ENCODE data around the gene C1S.

DNA sequence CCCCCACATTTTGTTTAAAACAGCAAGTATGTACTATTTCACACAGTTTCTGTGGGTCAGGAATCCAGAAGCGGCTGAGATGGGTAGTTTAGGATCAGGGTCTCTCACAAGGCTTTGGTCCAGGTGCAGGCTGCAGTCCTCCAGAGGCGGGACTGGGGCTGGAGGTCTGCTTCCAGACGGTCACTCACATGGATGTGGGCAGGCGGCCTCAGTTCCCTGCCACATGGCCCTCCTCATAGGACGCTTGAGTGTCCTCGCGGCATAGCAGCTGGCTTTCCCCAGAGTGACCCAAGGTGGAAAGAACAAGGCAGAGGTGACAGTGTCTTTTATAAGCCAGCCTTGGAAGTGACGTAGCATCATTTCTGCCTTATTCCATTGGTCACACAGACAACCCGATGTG is 56.4 kb downstream of the C1S start:
- TF ChIP-seq, protein P1, sequence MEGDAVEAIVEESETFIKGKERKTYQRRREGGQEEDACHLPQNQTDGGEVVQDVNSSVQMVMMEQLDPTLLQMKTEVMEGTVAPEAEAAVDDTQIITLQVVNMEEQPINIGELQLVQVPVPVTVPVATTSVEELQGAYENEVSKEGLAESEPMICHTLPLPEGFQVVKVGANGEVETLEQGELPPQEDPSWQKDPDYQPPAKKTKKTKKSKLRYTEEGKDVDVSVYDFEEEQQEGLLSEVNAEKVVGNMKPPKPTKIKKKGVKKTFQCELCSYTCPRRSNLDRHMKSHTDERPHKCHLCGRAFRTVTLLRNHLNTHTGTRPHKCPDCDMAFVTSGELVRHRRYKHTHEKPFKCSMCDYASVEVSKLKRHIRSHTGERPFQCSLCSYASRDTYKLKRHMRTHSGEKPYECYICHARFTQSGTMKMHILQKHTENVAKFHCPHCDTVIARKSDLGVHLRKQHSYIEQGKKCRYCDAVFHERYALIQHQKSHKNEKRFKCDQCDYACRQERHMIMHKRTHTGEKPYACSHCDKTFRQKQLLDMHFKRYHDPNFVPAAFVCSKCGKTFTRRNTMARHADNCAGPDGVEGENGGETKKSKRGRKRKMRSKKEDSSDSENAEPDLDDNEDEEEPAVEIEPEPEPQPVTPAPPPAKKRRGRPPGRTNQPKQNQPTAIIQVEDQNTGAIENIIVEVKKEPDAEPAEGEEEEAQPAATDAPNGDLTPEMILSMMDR (IDR thresholded peaks at IDR 0.05; ENCODE audit: extremely low read depth in 1 of 2, insufficient read depth in 1 of 2, low read depth in 1 of 2, low read length in 2 of 2): no peak
- TF ChIP-seq POLR2A (IDR thresholded peaks at IDR 0.05; ENCODE audit: low read depth, low read length): no peak
- TF ChIP-seq EZH2 (IDR thresholded peaks at IDR 0.05; ENCODE audit: borderline replicate concordance, low read depth, low read length, severe bottlenecking): no peak

All from endothelial cell of umbilical vein (primary cell).